COLO829 (cell line): ENCODE data around the gene NAT8L.

Experiments
- DNase-seq: peaks from one replicate; pipeline ENCODE4 v3.0.0; 2012; ENCODE audit warnings: low spot score

Gene NAT8L

DNA sequence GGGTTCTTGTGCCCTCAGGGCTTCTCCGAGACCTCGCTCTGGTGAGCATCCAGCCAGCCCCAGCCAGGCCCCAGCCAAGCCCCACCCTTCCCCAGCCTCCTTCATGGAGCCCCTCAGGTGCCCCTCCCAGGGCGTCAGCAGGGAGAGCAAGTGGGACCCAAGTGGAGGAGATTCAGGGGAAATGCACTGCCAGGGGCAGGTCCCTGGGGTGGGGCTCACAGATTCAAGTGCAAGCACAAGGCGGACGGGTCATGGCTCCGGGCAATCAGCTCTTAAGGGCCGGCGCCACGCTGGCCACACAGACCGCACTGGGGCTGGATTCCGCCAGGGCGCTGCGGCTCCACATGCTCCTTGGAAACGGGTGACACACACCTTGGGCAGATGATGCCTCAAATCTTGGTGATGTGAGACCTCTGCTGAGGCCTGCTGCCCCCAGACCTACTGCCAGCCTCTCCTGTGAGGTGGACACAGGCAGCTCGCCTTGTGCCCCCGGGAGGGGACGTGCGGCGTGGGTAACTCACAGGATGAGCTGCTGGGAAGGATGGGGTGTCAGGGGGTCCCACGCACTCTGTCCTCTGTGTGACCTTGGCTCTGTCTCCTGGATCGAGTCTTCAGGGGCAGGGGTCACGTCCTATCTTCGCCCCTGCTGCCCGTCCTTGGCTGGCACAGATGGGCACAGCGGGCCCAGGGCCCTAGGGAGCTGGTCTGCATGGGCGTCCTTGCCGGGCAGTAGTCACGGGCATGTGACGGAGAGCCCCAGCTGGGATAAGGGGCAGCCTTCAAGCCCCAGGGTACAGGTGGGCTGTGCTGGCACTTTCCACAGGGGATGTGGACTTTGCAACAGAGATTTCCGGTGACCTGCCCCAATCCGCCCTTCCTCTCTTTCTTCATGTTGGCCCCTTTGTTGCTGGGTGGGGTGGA, 17.1 kb downstream of the NAT8L start:
- DNase-seq: no peak

DNA sequence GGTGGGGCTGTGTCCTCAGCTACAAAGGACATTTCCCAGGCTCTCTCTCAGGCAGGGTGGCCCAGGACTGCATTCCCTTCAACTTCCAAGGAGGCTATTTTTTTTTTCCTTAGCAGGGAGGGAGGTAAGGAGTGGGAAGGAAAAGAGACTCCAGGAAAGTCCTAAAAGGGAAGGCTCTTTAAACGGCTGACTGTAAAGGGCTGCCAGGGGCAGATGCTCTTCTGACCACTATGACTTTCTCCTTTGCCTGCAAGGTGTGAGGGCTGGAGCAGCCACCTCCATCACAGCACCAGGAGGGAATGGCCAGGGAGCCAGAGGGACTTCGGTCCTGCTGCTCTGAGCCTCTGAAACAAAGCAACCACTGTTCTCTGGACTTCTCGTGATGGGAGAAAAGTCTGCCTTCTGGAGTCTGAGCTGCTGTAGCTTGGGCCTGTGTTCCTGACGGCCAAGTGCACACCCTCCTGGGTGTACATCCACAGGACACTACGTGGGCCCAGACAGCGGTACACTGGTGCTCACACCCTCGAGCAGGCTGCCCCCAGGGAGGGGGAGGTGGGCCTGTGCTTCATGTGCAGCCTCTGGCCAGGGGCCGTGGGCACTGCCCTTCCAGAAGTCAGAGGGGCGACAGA, 17.9 kb downstream of the NAT8L start:
- DNase-seq: peak; percentile 59

DNA sequence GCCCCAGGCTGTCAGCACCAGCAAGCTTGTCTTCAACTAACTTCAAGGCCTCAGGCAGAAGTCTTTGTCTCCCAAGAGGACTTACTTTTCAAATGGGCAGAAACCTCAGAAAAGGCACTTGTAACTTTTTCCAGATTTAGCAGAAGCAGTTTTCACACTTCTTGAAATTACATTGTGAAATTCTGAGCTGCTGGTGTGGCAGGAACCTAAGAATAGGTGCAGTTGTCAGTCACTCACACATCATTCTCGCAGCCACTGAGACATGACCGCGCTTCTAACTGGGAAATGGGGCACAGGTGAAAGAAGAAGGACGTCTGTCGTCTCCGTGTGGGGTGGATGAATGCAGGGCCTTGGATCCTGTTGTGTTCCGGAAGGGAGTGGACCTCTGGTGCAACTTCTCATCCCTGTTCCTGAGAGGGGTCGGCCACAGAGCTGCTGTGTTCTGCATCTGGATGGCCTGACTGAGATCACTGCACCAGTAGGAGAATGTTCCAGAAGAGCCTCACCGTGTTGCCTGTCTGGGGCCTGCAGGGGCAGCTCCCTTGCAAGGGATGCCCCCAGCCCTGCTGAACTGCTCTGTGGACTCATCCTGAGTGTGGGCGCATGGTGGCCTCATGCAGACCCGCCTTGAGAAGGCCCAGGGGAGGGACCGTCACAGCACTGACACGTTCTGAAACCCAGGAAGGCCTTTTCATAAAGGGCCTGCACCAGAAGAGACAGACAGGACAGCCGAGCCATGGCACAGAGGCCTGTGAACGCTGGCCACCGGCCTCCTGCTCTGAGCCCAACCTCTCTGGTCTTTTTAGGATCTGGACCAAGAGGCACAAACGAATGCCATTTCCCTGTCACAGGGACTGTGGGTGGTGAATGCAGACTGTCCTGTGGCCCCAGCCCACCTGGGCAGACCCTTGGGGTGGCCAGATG, 18.7 kb downstream of the NAT8L start:
- DNase-seq: no peak

DNA sequence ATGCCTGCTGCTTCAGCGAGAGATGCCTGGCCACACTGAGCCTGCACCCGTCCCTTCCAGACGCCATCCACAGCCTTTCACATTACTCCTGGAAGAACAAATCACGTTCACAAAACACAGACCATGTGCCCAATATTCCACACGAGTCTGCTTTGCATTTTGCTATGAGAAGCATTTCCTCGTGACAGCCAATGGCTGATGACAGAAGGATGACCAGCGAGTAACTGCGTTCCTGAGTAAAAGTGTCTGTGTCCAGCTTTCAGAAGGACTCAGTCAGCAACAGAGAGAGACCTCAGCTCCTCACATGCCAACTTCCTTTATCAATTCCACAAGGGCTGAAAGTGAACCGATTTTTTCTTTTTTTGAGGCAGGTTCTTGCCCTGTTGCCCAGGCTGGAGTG, 19.5 kb downstream of the NAT8L start:
- DNase-seq: no peak

DNA sequence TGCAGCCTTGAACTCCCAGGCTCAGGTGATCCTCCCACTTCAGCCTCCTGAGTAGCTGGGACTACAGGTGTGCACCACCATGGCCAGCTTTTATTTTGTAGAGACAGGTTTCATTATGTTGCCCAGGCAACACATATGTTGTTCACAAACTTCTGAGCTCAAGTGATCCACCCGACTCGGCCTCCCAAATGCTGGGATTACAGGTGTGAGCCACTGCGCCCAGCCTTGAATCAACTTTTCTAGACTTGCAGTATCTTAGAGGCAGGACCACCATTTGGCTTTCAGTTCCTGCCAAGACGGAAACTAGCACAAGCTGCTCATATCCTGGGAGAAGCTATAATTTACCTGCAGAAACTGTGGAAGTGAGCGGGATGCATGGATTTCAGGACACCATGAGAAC, 19.9 kb downstream of the NAT8L start:
- DNase-seq: no peak

DNA sequence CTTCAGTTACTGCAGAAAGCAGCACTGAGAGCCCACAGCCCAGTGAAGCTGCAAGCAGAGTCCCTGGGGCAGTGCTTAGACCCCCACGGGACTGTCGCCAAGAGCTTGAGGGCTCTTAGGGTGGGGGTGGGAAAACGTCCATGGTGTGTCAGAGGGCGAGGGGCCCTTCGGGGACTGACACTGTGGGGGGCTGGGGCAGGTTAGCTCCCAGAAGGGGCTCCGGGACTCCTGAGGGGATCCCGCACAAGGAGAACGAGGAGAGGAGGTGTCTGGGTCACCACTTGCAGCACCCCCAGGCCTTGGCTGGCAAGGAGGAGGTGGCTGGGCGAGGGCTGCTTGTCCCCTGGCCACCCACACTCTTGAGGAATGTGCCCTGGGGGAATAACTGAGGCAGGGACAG, 20.8 kb downstream of the NAT8L start:
- DNase-seq: no peak

DNA sequence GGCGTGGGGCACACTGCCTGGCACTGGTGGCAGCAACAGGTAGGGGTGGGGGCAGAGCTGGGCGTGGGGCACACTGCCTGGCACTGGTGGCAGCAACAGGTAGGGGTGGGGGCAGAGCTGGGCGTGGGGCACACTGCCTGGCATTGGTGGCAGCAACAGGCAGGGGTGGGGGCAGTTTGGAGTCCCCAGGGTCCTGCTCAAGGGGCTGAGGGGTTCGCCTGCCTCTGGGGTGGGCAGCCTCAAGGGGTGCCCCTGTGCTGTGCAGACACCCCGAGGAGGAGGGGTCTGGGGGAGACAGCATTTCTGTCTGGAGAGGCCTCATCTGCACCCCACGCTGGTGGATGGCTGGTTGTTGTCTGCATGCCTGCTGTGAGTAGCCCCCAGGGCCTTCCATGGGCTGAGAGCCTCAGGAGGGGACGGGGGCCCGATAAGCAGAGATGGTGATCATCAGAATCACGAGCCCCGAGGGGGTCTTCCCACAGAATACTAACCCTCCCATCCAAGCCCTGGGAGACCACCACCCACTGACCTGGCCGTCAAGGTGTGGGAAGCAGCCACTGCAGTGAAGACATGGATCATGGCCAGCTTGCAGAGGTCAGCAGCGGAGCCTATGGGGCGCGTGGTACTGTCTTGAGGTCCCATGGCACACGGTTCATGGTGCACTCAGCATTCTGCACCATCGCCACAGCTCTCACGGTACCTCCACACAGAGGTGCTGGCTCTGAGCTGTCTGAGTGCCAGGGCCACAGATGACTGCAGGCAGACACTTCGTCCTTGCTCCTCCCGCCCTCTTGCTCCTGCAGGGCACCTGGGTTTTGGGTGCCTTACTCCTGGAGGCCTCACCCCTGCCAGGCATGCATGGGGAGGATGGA, 21.5 kb downstream of the NAT8L start:
- no peak for DNase-seq

DNA sequence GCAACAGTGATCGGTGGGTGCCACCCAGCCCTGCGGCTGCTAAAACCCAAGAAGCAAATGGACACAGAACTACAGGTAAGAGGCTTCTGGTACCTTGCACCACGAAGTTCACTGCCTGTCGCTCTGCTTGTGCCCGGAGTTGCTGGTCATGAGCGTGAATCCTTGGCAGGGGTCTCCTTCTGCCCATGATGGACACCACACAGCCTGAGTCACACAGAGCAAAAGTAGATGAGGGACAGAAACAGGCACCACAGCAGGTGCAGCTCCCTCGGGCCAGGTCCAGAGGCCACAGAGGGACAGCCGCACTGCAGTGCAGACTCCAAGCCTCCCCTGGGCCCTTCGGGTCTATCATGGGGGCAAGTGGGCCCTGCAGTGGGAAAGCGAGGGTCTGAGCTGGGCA, 22.4 kb downstream of the NAT8L start:
- DNase-seq: no peak

DNA sequence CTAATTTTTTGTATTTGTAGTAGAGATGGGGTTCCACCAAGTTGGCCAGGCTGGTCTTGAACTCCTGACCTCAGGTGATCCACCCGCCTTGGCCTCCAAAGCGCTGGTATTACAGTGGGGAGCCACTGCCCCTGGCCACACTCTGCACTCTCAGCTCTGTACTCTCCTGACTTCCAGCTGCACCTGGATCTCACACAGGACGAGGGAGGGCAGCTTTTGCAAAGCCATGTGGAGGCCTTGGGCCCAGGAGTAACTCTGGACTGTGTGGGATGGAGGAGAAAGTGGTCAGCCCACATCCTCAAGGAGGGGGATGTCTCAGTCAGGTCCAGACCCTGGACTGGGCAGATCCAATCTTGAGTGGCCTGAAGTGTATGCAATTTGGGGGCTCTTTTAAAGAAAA, 23.0 kb downstream of the NAT8L start:
- DNase-seq: no peak

DNA sequence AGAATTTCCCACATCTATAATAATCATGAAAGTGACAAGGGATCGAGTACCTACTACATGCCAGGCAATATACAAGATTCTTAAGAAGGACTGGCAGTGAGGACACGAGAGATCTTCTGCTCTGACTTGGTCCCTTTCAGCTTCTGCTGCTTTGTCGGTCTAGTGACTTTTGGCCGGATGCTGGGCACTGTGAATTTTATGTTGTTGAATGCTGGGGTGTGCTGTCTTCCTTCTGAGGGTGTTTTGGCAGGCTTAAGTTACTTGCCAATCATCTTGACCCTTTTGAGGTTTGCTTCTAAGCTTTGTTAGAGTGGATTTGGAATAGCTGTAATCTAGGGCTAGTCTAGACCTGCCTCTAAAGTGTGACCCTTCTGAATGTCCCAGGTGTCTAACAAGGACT, 23.5 kb downstream of the NAT8L start:
- DNase-seq: no peak

DNA sequence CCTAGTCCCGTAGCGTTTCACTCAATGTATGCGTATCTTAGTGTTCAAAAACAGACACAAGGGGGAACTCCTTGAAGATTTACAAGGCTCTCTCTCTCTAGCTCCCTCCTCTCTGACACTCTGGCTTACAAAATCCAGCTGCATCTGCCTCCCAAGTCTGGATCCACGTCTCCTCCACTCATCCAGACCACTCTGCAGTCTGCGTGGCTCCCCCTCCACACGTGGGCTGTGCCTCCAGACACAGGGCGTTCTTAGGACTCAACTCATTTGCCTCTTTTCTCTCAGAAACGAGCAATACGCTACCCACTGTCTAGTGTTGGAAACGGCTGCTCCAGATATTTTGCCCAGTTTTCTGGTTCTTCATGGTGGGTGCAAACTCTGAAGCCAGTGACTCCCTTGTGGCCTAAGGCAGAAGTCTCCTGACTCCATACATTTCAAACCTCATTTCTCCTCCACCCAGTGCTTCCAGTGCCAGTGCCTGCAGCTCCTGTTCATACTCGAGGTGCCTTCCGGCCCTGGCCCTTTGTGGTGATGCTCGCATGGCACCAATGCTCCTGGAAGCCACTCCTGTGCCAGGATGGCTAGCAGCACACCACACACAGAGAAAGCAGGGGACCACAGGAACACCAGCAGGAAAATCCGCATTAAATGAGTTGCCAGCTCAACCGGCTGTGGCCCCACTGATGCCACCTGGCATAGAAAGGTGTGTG, 24.1 kb downstream of the NAT8L start:
- no peak for DNase-seq

DNA sequence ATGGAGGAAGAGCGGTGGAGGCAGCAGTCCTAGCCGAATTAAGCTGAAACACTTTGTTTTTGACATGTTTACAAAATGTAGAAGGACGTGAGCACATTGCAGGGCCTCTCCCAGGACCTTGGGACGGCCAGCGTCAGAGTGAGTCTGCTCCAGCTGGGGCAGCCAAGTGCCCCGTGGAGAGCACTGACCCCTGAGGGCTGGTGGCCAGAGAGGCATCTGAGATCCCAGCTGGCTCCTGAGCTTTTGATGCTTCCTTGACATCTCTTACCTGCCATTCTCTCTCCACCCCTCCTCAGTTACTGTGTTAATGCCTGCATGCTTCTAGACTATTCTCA, 24.7 kb downstream of the NAT8L start:
- no peak for DNase-seq

DNA sequence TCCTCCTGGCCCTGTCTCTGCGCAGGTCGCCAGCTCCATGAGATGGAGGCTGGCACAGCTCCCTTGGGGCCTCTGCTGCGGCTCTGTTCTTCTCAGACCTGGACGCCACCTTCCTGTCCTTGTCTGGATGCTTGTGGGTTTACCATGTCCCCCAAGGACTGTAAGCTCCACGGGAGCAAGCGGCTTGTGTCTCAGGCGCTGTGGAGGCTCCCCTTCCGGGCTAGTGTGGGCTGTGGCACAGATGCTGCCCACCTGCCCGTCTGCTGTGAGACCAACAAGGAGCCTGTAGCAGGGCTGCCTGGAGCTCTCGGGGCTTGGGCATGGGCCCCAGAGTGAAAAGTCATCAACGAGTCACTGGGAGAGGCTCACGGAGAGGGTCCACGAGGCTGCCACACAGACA, 25.2 kb downstream of the NAT8L start:
- DNase-seq: no peak

DNA sequence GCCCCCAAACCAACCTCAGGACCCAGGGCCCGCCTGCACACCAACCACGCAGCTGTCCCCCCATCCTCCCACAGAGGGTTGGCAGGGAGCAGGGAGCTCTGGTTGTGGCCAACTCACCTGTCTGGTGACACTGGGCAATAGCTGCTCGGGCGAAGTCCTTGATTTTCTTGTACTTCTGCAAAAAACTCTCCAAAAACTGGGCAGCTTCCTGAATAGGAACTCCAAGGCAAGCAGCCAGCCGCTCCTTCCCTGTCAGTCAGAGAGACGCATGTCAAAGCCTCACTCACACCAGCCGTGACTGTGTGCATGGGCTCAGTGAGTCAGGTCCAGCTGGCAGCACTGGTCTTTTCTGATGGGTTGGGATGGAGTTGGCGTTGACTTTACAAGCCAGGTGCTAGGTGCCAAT, 26.4 kb downstream of the NAT8L start:
- DNase-seq: no peak

DNA sequence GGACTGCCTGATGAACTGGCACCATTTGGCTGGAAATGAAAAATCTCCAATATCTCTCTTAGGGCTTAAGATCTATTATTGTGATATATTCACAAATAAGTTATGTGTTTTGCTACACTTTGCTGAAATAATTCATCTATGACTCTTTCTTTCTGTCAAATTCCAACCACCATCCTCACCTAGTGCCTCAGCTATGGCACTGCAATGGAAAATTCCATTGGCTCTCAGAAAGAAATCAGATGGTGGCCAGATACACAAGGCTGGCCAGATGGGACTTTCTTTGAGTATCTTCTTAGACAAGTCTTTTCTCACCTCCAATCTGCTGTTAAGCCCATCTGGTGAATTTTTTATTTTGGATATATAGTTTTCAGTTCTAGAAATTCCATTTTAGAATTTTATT, 28.0 kb downstream of the NAT8L start:
- DNase-seq: no peak

DNA sequence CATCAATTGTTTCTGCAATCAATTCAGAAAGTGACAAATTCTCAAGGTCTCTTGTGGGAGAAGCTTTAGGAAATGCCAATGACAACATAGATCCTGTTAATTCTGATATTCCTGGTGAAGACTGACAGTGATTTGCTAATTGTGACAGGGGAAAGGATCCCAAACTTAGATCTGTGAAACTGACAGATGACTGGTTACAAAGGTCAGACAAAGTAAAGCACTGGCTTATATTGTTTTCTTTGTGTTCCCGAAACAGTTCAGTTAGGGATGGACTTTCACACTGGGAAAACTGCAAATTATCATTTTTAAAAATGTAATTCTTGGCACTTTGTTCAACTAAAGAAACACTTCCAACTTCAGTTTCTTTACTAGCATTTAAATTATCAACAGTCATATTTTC, 30.1 kb downstream of the NAT8L start:
- no peak for DNase-seq

DNA sequence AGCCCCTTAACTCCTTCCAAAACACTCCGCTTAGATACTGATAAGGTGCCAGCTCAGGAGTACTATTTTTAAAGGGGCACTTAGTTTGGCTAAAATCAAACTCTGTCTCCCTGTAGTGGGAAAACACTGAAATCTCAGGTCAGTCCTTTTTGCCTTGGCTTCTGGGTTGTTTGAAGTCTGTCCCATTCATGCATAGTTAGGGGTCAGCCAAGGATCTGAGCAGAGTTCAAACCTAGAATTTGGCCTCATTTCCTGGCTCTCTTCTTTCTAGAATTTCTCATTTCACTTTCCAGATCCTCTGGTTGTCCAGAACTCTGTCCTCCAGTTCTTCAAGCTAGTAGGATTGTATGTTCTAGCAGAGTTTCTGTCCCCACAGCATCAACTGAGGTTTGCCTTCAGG, 31.5 kb downstream of the NAT8L start:
- DNase-seq: no peak

DNA sequence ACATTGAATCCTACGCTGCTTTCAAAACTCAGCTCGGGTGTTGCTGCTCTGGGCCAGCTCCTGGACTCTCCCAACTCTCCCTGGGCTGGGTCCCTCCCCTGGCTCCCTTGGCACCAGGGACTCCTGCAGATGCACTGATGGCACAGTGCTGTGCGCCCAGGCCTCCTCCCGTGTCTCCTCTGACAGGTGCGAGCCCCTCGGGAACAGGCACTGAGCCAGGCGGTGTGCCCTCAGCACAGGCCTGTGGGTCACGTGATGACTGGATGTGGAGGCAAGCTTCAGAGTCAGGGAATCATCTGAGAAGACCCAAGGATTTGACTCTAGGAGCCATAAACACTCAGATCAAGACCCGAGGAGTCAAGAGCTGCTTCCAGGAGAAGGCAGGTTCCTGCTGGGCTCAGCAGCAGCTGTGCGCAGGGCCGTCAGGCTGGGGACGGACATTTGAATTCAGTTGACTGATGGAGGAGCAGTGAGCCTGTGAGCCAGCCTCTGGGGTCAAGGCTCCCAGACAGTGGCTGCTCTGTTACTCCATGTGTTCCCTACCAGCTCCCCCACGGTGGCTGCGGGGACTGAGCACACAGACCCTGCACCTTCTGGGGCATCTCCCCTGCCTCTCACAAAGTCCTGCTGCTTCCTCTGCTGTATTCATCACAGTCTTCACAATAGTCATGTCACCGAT, 33.0 kb downstream of the NAT8L start:
- no peak for DNase-seq

DNA sequence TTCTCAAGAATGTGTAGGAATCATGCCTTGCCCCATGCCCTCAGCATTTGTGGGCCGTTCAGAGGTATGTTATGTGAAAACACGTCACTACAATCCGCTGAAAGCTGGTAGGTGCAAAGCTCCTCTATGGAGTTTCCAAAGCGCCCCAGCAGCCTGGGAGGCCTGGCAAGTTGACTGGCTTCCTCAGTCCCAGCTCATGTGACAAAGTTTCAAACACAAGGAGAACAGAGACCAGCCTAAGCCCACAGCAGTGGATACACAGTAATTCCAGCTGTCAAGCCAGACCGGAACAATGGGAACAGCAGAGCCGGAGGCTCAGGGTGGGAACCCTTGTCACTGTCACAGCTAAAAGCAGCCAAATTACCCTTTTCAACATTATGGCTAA, 33.5 kb downstream of the NAT8L start:
- no peak for DNase-seq

DNA sequence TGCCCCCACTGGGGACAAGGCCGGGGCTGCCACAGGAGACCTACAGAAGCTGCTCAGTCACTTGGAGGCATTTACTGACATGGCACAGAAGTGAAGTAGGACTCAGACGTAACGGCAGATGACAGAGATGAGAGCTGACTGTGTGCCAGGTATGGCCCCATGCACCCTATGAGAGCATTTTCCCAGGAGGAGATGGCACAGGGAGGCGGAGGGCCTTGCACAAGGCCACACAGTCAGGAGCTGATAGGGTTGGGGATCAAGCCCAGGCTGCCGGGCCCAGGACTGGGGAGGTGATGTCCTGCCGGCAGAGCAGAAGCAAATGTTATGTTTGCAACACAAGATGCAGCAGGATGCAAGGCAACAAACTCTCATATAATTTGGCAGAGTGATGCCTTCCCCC, 34.1 kb downstream of the NAT8L start:
- DNase-seq: no peak

DNA sequence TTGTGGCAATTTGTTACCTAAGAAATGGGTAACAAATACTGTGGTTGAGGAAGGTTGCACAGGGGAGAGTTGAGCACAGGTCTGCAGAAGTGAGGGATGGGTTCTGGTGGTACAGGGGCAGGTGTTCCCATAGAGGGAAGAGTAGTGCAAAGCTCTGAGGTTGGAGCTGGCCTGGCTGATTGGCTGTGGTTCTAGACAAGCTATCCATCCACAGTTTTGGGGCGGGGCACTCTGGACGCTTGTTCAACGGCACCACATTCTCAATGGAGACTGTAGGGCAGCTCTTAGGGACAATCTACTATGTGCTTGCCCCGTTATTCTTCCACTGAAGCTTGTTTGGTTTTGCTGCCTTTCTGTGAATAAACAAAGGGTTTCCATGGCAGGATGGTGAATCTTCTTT, 35.4 kb downstream of the NAT8L start:
- no peak for DNase-seq
